ENCODE data around the gene FHAD1.

Gene FHAD1

GRCh38 chr1:15405106-15405850, 158.3 kb downstream of the FHAD1 start:
- DNase-seq, result no peak

DNA sequence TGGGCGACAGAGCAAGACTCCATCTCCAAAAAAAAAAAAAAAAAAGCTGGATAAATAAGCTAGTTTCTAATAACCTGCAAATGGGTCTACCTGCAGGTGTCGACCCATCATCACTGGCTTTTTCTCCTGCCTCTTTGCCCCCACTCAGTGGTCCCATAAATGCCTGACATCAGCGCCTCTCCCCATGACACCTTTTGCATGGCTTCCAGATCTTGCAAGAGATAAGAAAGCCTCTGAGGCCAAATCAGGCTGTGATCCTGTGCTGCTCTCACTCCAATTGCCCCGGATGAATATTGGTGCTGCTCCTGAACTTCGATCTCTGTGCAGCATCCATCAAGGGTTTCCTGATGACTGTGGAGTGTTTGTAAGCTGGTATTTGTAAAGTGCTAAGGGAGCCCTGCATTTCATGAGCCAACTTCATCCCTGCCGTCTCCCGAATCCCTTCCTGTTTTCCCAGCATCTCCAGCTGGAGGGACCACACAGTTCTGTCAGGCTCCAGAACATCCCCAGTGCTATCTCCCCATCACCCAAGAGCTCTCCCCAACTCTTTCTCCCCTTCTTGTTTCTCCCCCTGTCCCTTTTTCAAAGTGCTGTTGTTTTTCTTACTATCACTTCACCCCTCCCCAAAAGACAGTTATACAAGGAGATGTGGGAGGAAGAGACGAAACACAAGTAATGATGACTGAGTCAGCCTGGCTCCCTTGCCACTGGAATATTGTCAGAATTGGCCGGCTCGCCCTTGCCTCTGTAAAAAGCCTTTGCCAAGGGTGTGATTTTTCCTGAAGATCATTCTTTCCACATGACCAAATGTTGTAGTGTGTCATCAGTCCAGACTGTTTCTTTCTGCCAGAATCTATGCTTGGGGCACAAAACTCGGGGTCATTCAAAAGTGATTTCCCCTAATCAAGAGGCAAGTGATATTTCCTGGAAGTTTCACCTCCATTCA, 159.9 kb downstream of the FHAD1 start:
- no peak for DNase-seq

DNA sequence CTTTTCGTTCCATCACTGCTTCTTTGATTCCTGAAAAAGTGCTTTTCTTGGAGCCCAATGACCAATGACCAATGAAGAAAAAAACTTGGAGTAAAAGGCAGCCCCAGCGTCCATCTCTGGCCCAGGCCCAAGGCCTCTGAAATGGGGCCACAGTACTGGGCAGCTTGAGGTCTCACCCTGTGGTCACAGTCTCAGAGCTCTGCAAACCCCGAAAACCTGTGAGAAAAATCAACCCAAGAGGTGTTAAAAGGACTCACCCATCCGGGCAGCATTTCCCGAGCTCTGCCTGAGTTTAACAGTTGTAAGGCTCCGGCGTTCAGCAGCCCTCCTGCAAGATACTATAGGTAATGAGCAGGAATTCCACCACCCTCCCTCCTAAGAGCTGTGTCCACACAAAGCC, 160.6 kb downstream of the FHAD1 start:
- DNase-seq, result no peak

DNA sequence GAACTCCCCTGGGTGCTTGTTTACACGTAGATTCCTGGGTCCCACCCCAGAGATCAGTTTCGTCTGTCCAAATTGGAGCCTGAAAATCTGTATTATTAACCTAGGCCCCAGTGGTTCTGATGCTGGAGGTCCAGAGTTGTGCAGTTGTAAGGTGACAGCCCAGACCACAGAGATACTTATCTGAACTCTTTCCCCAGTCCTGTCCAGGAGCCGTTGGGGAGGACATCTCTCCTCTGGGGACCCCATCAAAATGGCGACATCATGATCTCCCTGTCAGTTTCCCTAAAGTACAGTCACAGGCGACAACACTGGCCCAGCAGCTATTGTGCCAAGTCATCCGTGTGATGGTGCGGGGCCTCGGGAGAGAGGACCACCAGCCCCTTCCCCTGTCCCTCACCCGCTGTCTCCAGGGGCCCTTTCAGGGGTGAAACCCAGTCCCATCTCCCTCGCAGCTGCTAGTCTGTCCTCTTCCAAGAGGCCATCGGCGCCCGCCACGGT, 161.9 kb downstream of the FHAD1 start:
- DNase-seq, result no peak

DNA sequence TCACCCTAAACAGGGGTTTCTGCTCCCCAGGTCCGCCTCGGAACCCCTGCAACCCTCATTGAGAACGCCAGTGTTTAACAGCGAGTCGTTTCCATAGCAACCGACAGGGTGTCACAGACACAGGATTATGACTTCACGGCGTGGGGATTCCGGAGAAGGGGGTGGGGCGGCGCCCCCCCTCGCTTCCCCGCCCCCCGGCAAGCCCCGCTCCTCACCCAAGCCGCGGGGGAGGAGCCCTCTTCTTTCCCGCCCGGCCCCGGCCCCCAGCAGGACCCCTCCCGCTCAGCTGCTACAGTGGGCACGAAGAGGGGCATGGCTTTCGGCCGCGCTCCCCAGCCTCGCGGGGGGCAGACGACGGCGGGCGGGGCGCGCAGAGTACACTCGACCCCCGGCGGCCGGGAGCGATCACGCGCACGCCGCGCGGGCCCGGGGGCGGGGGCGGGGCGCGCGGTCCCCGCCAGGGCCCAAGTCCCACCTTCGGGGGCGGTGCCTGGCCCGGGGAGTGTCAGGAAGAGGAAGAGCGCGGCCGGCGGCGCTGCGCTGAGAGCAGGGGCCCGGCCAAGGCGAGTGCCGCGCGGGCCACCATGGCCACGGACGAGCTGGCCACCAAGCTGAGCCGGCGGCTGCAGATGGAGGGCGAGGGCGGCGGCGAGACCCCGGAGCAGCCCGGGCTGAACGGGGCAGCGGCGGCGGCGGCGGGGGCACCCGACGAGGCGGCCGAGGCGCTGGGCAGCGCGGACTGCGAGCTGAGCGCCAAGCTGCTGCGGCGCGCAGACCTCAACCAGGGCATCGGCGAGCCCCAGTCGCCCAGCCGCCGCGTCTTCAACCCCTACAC, 162.6 kb downstream of the FHAD1 start, which contains the start of gene EFHD2:
Gene EFHD2 (plus strand): TSS at position 501 of the 835 bp plus-strand sequence. CDS start 84 bp downstream, at position 585.
- peak; percentile 79 for DNase-seq

DNA sequence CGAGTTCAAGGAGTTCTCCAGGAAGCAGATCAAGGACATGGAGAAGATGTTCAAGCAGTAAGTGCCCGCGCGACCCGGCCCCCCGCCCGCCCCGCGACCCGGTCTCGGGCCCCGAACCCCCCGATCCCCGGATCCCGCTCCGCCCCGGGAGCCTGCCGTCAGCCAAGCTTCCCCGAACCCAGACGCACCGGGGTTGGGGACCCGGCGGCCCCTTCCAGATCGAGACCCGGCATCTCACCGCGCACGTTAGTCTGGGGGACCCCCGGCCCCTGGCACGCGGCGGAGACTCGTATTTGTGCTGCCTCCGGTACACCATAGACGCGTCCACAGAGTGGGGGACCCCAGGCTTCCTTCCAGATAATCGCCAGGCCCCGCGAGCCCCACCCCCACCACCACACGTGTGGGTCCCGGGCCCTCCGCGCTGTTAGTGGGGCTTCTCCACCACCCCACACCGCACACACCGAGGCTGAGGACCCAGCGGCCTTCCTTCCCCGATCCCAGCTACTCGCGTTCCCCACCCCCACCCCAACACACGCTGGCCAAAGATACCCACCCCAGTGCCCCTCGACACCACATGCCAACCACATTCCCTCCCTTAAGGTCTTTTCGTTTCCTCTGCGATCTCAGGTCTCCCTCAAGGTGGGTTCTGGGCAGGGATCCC, 163.3 kb downstream of the FHAD1 start:
- DNase-seq, result no peak

GRCh38 chr1:15410884-15411245, 163.8 kb downstream of the FHAD1 start:
- DNase-seq, result no peak

DNA sequence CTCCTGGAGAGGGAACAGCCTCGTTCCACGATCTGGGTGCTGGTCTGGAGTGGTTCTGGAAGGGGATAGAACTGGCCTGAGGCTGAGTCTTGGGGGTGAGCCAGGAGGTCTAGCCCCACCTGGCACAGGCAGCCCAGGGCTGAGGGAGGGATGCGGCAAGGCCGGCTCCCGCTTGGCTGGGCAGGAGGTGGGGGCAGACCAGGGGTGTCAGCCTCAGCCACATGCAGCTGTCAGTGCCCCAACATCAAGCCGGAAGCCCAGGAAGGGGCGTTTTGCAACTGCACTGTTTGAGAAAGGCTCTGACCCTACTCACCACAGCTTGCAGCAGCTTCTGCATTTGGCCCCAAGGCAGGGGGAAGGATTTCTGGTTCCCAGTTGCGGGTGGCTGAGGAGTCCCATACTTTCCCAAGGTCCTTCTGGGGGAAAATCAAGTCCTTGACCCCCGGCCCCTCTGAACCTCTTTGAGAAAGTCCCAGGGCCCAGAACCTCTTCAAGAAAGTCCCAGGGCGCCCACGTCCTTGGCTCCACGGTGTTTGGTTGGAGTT, 164.6 kb downstream of the FHAD1 start:
- no peak for DNase-seq

DNA sequence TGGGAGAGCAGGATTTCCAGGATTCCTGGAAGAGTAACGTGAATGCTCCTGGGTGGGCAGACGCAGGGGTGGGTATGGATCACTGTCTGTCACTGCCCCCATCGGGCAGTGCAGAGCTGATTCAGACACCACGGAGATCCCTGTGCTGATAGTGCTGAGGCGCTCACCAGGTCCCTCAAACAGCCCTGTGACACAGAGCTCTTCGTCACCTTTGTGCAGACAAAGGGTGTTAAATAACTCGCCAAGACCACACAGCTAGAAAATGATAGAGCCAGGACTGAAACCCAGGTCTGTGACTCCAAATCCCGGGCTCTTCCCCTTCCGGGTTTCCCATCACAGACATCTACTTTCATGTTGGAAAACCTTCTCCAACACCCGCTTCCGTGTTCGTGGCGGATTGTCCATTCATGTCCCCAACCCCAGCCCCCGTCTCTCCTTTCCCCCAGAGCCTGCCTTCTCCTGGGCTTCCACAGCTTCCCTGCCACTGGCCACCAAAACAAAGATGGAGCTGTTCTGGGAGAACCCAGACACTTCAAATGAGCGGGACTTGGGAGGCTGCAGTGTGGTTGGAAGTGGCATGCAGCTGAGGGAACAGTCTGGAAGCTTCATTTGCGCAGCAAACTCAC, 165.3 kb downstream of the FHAD1 start:
- no peak for DNase-seq

DNA sequence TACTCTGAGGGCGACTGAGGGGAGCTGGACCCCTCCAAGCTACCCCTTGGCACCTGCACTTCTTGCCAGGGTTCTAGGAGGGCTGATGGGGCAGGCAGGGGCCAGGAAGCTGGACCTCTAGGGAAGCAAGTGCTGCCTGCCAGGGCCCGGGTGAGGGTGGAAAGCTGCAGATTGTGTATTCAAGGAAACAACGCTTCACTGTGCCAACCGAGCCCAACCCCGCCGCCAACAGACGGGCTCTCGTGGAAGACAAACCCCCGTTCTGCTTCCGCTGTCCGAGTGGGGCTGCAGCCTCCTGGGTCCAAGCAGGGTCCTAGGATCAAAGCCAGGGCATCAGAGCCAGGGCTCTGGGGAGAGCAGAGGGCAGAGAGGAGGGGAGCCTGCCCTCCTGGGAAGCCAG, 165.8 kb downstream of the FHAD1 start:
- no peak for DNase-seq

- DNase-seq, result no peak
Observed at GRCh38 chr1:15413563-15414444, 166.8 kb downstream of the FHAD1 start.

DNA sequence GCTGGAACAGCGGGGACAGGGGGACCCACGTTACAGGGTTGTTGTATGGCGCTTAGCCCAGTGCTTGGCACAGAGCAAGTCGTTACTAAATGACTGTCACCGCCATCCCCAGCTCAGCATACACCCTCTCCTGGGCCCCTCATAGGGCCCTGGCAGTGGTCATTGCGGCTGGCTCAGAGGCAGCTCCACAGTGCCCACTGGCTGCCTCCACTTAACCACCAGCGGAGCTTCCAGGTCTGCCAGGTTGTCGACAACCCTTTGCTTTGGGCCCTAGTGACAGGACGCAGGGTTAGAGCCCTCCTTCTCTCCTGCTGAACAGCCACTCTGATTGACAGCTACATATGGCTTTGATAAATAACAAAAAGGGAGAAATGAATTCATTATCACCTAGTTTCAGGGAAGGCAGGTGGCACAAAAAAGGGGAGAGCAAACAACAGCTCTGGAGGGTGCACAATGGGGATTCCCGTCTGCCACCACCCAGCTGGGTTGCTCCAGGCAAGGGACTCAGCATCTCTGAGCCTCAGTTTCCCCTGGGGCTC, 167.5 kb downstream of the FHAD1 start:
- no peak for DNase-seq

DNA sequence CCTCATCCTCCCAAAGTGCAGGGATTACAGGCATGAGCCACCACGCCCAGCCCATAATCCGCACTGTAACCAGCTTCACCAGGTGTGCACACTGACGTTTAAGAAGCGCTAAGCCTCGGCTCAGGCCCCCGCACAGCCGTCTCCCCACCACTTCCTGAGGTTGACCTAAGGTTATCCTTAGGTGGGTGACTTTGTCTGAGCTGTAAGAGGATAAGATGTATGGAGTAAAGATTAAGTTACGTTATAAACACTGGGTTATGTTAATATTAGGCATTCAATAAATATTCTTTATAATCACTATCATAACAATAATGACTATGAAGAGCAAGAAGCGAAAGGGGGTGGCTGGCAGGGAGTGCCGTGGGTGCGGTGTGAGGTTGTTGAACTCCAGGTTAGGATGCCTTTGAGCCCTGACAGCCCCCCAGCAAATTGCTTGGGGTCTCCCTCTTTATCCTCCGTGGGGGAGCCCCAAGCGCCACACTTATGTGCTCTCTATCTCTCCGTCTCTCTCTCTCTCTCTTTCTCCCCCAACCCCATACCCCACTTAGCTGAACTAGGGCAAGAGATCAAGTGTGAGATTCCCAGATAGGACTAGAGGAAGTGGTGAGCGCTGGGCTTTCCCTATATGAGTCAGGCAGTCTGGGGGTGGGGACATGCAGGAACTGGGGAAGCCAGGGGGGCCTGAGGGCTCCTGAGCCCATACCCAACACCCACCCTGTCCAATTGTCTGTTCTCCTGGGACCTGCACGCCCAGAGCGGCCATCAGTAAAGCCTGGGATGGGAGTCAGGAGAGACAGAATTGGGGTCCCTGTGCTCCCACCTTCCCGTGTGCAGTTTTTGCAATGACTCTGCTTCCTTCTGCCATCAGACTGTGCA, 170.3 kb downstream of the FHAD1 start:
- peak; percentile 52 for DNase-seq

- DNase-seq, result no peak
Observed at GRCh38 chr1:15418806-15419515, 171.9 kb downstream of the FHAD1 start.

GRCh38 chr1:15420853-15421465, 173.9 kb downstream of the FHAD1 start:
- DNase-seq, result no peak

GRCh38 chr1:15422871-15423270, 175.8 kb downstream of the FHAD1 start:
- DNase-seq, result no peak

DNA sequence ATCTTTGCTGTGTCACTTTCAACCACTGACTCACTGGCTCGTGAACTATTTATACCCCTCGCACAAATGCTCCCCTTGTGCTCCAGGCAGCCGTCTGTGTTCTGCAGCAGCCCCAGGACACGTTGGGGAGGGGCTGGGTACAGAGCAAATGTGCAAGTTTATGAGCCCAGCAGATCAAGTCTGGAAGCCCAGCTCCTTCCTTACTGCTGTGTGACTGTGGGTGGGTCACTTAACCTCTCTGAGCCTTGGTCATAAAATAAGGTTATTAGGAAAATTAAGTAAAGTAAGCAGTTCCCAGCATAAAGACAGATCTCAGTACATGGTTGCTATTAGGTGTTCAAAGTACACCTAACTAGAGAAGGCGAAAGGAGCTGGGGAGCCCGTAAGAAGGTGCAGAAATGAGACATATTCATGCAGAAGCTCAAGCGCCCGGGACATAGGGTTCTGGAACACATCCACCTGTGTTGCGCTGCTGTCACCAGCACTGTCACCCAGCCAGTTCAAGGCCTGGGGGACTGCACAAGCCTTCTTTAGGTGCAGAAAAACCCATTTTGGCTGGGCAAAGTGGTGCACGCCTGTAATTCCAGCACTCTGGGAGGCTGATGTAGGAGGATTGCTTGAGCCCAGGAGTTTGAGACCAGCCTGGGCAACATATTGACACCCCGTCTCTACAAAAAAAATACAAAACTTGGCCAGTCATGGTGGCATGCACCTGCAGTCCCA, 176.5 kb downstream of the FHAD1 start:
- DNase-seq, result no peak

Data from activated T-cell treated with anti-CD3 and anti-CD28 coated beads for 4 hours (primary cell).